DND-41 (cell line): Measurements from ENCODE around the gene SELENOF.

Experiments
- CTCF ChIP-seq: IDR thresholded peaks from 2 replicates; pipeline ENCODE4 v1.5.1; 2012; ENCODE audit warnings: borderline replicate concordance, low read length, moderate library complexity, mild to moderate bottlenecking; ENCODE audit not compliant: poor library complexity, severe bottlenecking; ENCODE audit errors: extremely low read depth
- EZH2 ChIP-seq: IDR thresholded peaks from 3 replicates; pipeline ENCODE4 v1.6.1; 2012; ENCODE audit warnings: borderline replicate concordance, low read depth, mild to moderate bottlenecking, moderate library complexity, low read length, inconsistent platforms; ENCODE audit not compliant: severe bottlenecking

- TF ChIP-seq CTCF (no peak), EZH2 (no peak)
Measured at GRCh38 chr1:86852289-86852688, 61.6 kb downstream of the SELENOF start.
